ENCODE data around the gene VEGFC.

The VEGFC gene

DNA sequence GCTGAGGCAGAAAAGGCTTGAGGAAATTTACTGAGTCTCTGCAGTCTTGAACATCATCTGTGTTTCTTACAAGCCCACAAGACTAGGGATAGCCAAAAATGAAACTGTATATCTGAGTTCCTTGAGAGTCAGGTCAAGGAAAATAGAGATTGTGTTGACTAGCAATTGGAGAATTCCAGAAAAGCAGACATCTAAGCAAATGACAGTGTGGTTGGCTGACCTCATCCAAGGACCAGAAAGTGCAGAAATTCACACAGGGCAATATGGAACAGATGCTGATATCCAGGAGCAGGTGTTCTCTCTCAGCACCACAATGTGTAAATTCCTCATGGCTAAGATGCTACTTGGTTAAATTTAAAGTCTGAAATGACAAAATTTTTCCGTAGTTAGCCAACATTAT is 146.4 kb downstream of the VEGFC start:
- H3K27ac ChIP-seq (replicated peaks), result no peak overlapping the region
- DNase-seq (ENCODE audit: low read depth in 1 of 2, low spot score in 1 of 2), result no peak
- no peak for TF ChIP-seq GABPA (IDR thresholded peaks at IDR 0.05; ENCODE audit: low read depth)
- TF ChIP-seq, protein P1, sequence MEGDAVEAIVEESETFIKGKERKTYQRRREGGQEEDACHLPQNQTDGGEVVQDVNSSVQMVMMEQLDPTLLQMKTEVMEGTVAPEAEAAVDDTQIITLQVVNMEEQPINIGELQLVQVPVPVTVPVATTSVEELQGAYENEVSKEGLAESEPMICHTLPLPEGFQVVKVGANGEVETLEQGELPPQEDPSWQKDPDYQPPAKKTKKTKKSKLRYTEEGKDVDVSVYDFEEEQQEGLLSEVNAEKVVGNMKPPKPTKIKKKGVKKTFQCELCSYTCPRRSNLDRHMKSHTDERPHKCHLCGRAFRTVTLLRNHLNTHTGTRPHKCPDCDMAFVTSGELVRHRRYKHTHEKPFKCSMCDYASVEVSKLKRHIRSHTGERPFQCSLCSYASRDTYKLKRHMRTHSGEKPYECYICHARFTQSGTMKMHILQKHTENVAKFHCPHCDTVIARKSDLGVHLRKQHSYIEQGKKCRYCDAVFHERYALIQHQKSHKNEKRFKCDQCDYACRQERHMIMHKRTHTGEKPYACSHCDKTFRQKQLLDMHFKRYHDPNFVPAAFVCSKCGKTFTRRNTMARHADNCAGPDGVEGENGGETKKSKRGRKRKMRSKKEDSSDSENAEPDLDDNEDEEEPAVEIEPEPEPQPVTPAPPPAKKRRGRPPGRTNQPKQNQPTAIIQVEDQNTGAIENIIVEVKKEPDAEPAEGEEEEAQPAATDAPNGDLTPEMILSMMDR (IDR thresholded peaks at IDR 0.05; ENCODE audit: insufficient read depth, low read length), result no peak
- TF ChIP-seq, protein P2, sequence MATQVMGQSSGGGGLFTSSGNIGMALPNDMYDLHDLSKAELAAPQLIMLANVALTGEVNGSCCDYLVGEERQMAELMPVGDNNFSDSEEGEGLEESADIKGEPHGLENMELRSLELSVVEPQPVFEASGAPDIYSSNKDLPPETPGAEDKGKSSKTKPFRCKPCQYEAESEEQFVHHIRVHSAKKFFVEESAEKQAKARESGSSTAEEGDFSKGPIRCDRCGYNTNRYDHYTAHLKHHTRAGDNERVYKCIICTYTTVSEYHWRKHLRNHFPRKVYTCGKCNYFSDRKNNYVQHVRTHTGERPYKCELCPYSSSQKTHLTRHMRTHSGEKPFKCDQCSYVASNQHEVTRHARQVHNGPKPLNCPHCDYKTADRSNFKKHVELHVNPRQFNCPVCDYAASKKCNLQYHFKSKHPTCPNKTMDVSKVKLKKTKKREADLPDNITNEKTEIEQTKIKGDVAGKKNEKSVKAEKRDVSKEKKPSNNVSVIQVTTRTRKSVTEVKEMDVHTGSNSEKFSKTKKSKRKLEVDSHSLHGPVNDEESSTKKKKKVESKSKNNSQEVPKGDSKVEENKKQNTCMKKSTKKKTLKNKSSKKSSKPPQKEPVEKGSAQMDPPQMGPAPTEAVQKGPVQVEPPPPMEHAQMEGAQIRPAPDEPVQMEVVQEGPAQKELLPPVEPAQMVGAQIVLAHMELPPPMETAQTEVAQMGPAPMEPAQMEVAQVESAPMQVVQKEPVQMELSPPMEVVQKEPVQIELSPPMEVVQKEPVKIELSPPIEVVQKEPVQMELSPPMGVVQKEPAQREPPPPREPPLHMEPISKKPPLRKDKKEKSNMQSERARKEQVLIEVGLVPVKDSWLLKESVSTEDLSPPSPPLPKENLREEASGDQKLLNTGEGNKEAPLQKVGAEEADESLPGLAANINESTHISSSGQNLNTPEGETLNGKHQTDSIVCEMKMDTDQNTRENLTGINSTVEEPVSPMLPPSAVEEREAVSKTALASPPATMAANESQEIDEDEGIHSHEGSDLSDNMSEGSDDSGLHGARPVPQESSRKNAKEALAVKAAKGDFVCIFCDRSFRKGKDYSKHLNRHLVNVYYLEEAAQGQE (IDR thresholded peaks at IDR 0.05; ENCODE audit: insufficient replicate concordance, low read depth), result no peak
- no peak for TF ChIP-seq POLR2AphosphoS5 (IDR thresholded peaks at IDR 0.05; ENCODE audit: low read depth)
- no peak for TF ChIP-seq SPI1 (IDR thresholded peaks at IDR 0.05; ENCODE audit: borderline replicate concordance, low read depth)
- H3K27me3 ChIP-seq (ENCODE audit: insufficient read depth, poor library complexity, severe bottlenecking), result no peaks in the 10 kb centered on the region
- no peak overlapping the region for H3K4me3 ChIP-seq (replicated peaks; ENCODE audit: insufficient read depth, low read length)

DNA sequence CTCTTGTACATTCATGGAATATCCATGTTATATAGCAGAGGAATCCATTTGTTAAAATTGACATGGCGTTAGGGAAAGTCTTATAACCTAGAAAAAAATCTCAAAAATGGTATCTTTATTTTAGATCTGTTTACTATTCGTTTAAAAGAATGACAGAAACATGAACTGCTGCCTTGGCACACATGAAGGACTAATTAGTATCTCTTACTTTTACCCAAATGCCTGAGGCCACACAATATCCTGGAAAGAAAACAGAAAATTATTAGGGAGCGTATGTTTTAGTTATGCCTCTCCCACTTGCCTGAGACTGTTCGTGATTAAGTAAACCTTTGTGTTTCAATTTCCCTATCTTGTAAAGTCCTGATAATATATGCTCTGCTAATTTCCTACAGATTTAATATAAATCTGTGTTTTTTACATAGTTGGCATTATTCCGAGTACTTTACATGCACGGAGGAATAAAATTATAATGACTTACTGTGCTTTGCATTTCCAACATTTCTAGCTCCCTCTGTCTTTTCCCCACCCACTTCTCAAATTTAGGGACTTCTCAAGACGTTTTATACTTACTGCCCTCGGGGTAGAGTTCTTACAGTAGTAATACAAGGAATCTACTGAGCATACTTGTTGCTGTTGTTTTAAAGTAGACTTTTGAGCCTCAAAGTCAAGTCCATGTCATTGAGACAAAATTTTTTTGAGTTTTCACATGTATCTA is 147.3 kb downstream of the VEGFC start:
- no peak overlapping the region for H3K4me3 ChIP-seq (replicated peaks; ENCODE audit: insufficient read depth, low read length)
- TF ChIP-seq POLR2AphosphoS5 (IDR thresholded peaks at IDR 0.05; ENCODE audit: low read depth) (no peak), GABPA (IDR thresholded peaks at IDR 0.05; ENCODE audit: low read depth) (no peak), SPI1 (IDR thresholded peaks at IDR 0.05; ENCODE audit: borderline replicate concordance, low read depth) (no peak)
- TF ChIP-seq, protein P2 (IDR thresholded peaks at IDR 0.05; ENCODE audit: insufficient replicate concordance, low read depth), result no peak
- TF ChIP-seq, protein P1 (IDR thresholded peaks at IDR 0.05; ENCODE audit: insufficient read depth, low read length), result no peak
- no peak overlapping the region for H3K27ac ChIP-seq (replicated peaks)
- H3K27me3 ChIP-seq (ENCODE audit: insufficient read depth, poor library complexity, severe bottlenecking), result no peaks in the 10 kb centered on the region
- DNase-seq (ENCODE audit: low read depth in 1 of 2, low spot score in 1 of 2), result no peak

DNA sequence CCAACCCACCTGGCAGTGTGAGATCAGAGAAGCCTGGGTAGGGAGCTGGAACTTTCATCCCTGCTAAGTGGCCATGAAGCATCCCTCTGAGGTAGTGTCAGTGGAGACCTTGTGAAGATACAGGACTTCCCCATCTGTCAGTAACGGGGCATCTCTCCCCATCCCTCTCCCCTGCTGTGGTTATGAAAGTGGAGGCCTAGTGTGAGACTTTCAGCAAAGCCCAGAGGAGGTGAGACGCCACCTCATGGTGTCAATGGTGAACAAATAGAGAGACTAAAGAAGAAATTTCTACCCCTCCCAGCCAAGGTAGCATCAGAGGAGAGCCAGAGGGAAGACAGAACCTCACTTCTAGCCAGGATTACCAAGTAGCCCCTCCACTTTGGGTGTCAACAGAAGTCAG is 150.2 kb downstream of the VEGFC start:
- DNase-seq (ENCODE audit: low read depth in 1 of 2, low spot score in 1 of 2), result no peak
- no peak overlapping the region for H3K4me3 ChIP-seq (replicated peaks; ENCODE audit: insufficient read depth, low read length)
- H3K27me3 ChIP-seq (ENCODE audit: insufficient read depth, poor library complexity, severe bottlenecking), result no peaks in the 10 kb centered on the region
- TF ChIP-seq GABPA (IDR thresholded peaks at IDR 0.05; ENCODE audit: low read depth), result no peak
- TF ChIP-seq POLR2AphosphoS5 (IDR thresholded peaks at IDR 0.05; ENCODE audit: low read depth), result no peak
- TF ChIP-seq, protein P1 (IDR thresholded peaks at IDR 0.05; ENCODE audit: insufficient read depth, low read length), result no peak
- TF ChIP-seq, protein P2 (IDR thresholded peaks at IDR 0.05; ENCODE audit: insufficient replicate concordance, low read depth), result no peak
- TF ChIP-seq SPI1 (IDR thresholded peaks at IDR 0.05; ENCODE audit: borderline replicate concordance, low read depth), result no peak
- no peak overlapping the region for H3K27ac ChIP-seq (replicated peaks)
